ENCODE measurements around the gene CHN1. TPM values are rescaled to one million over a fixed set of nuclear protein-coding genes. Genes with fewer than 3 reads are reported as not detected.

CHN1 gene
- total RNA-seq, 4 donors from 2014 or later, result 3.4 to 60.2 (median 7.1) TPM

GRCh38 chr2:174939046-174939445 lies 66.1 kb downstream of the CHN1 start:
- H3K4me3 ChIP-seq, result no peak overlapping the region
- no peak for DNase-seq

DNA sequence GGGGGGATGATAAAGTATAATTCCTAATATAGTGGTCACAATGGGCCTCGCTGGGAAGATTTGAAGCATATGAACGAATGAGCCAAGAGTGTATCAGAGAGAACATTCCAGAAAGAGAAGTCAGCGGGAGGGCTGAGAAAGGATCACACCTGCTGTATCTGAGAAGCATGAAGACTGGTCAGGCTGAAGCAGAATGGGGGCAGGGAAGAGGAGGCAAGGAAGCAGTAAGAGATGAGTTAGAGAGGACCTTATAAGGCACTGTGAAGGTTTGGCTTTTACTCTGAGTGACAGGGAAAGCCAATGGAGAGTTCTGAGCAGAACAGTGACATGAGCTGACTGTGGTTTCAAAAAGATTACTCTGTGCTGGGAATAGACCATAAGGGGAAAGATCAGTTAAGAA lies 73.5 kb downstream of the CHN1 start:
- Histone ChIP-seq H3K36me3 (no peaks in the 10 kb centered on the region), H3K9me3 (no peaks in the 10 kb centered on the region), H3K4me1 (no peaks in the 10 kb centered on the region), H3K27ac (no peak overlapping the region), H3K4me3 (no peak overlapping the region), H3K27me3 (no peaks in the 10 kb centered on the region)
- DNase-seq, result no peak
- TF ChIP-seq POLR2A (IDR thresholded peaks at IDR 0.05), result no peak
- TF ChIP-seq, protein P1, sequence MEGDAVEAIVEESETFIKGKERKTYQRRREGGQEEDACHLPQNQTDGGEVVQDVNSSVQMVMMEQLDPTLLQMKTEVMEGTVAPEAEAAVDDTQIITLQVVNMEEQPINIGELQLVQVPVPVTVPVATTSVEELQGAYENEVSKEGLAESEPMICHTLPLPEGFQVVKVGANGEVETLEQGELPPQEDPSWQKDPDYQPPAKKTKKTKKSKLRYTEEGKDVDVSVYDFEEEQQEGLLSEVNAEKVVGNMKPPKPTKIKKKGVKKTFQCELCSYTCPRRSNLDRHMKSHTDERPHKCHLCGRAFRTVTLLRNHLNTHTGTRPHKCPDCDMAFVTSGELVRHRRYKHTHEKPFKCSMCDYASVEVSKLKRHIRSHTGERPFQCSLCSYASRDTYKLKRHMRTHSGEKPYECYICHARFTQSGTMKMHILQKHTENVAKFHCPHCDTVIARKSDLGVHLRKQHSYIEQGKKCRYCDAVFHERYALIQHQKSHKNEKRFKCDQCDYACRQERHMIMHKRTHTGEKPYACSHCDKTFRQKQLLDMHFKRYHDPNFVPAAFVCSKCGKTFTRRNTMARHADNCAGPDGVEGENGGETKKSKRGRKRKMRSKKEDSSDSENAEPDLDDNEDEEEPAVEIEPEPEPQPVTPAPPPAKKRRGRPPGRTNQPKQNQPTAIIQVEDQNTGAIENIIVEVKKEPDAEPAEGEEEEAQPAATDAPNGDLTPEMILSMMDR (IDR thresholded peaks at IDR 0.05), result no peak

More at GRCh38 chr2:174939046-174939445, 66.1 kb downstream of the CHN1 start:
- Histone ChIP-seq H3K9me3 (no peaks in the 10 kb centered on the region), H3K27me3 (no peaks in the 10 kb centered on the region), H3K36me3 (no peaks in the 10 kb centered on the region), H3K27ac (no peak overlapping the region), H3K4me1 (no peaks in the 10 kb centered on the region)
- TF ChIP-seq, protein P1 (IDR thresholded peaks at IDR 0.05), result no peak
- no peak for TF ChIP-seq POLR2A (IDR thresholded peaks at IDR 0.05)

DNA sequence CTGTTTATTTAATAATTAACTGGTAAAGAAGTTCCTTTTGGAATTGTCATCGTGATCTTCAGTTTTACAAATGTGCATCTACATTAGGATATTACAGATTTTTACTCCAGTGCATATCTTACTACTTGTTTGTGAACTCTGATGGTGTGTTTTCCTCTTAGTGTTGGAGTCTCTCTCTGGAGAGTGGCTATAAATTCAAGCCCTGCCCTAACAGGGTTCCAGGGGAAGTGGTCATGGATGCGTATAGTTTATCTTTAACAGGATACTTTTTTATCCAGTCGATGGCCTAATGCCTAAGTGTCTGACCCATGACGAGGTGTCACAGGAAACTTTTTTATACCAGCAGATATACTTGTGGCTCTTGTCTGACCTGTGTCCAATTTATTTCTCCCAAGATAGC lies 75.4 kb downstream of the CHN1 start:
- H3K9me3 ChIP-seq, result no peaks in the 10 kb centered on the region
- no peak for DNase-seq
- H3K27ac ChIP-seq, result no peak overlapping the region
- H3K36me3 ChIP-seq, result no peaks in the 10 kb centered on the region
- no peak for TF ChIP-seq POLR2A (IDR thresholded peaks at IDR 0.05)
- TF ChIP-seq, protein P1 (IDR thresholded peaks at IDR 0.05), result no peak
- H3K4me1 ChIP-seq, result no peaks in the 10 kb centered on the region
- no peaks in the 10 kb centered on the region for H3K27me3 ChIP-seq
- no peak overlapping the region for H3K4me3 ChIP-seq

GRCh38 chr2:174925046-174925784 lies 80.0 kb downstream of the CHN1 start:
- Histone ChIP-seq H3K9me3 (no peaks in the 10 kb centered on the region), H3K27me3 (no peaks in the 10 kb centered on the region), H3K4me3 (no peak overlapping the region), H3K36me3 (no peaks in the 10 kb centered on the region), H3K27ac (no peak overlapping the region), H3K4me1 (no peaks in the 10 kb centered on the region)
- DNase-seq, result no peak
- TF ChIP-seq, protein P1 (IDR thresholded peaks at IDR 0.05), result no peak
- no peak for TF ChIP-seq POLR2A (IDR thresholded peaks at IDR 0.05)

- Histone ChIP-seq H3K36me3 (no peaks in the 10 kb centered on the region), H3K4me3 (no peak overlapping the region), H3K27ac (no peak overlapping the region), H3K27me3 (no peaks in the 10 kb centered on the region), H3K9me3 (no peaks in the 10 kb centered on the region), H3K4me1 (no peaks in the 10 kb centered on the region)
- TF ChIP-seq, protein P1 (IDR thresholded peaks at IDR 0.05), result no peak
- TF ChIP-seq POLR2A (IDR thresholded peaks at IDR 0.05), result no peak
- DNase-seq, result no peak
Observed at GRCh38 chr2:174924061-174924693, 81.0 kb downstream of the CHN1 start.
